Ishikawa (cell line): ENCODE data around the gene S100A16.

Experiments used
- CEBPB ChIP-seq: IDR thresholded peaks from 2 replicates; pipeline ENCODE4 v1.6.1; 2012
- CREB1 ChIP-seq: IDR thresholded peaks from 2 replicates; pipeline ENCODE4 v1.6.1; 2012; ENCODE audit warnings: low read depth
- EGR1 ChIP-seq: IDR thresholded peaks from 2 replicates; pipeline ENCODE4 v1.6.1; 2012
- EP300 ChIP-seq: IDR thresholded peaks from 2 replicates; pipeline ENCODE4 v1.6.1; 2012; ENCODE audit warnings: borderline replicate concordance
- FOXM1 ChIP-seq: IDR thresholded peaks from 2 replicates; pipeline ENCODE4 v1.6.1; 2012; ENCODE audit warnings: low read depth, borderline replicate concordance
- NFIC ChIP-seq: IDR thresholded peaks from 2 replicates; pipeline ENCODE4 v1.6.1; 2012
- RAD21 ChIP-seq: IDR thresholded peaks from 2 replicates; pipeline ENCODE4 v1.6.1; 2012; ENCODE audit warnings: low read depth
- TAF1 ChIP-seq: IDR thresholded peaks from 2 replicates; pipeline ENCODE4 v1.6.1; 2012; ENCODE audit warnings: low read depth, mild to moderate bottlenecking
- TCF12 ChIP-seq: IDR thresholded peaks from 2 replicates; pipeline ENCODE4 v1.6.1; 2012; ENCODE audit warnings: low read depth
- TEAD4 ChIP-seq: IDR thresholded peaks from 2 replicates; pipeline ENCODE4 v1.6.1; 2012
- YY1 ChIP-seq: IDR thresholded peaks from 2 replicates; pipeline ENCODE4 v1.6.1; 2012; ENCODE audit warnings: low read depth
- ZBTB7A ChIP-seq: IDR thresholded peaks from 2 replicates; pipeline ENCODE4 v1.6.1; 2012; ENCODE audit warnings: low read depth
- TF ChIP-seq, protein P1 (sequence below): IDR thresholded peaks from 2 replicates; pipeline ENCODE4 v1.6.1; 2012
- TF ChIP-seq, protein P2 (sequence below): IDR thresholded peaks from 2 replicates; pipeline ENCODE4 v1.6.1; 2012
- TF ChIP-seq, protein P3 (sequence below): IDR thresholded peaks from 2 replicates; pipeline ENCODE4 v1.6.1; 2012; ENCODE audit warnings: low read depth, mild to moderate bottlenecking

The S100A16 gene

DNA sequence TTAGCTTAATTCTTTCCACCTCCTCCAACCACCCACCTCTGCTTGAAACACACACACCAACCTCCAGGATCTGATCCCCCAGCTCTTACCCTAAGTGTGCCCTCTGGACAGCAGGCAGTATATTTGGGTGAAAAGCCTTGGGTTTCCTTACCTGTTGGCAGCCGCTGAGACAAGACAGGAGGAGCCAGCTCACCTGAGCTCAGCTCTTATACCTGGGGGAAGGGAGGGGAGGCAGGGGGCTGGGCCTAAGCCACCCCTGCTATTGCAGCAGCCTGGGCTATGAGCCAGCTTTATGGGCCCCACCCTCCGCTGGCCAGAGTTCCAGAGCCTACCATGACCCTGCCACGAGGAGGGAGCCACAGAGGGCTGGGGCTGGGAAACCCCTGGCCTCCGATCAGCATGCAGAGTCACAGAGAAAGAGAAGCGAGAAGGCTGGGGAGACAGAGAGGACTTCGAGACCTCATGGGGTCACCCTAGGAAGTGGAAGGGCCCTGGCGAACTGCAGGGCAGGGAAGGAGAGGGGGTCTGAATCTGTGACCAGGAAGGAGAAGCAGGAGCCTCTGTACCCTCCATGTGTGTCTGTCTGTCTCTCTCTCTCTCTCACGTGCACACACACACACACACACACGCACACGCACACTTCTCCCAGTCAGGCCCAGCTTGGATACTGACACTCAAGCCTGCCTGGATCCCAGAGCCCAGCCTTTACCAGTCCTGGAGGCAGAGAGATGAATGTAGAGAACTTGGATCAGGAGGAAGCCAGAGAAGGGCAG, 3.4 kb upstream of the S100A16 start, which contains the start of gene S100A14:
Gene S100A14, minus strand, starts transcription at position 182 of the 773 bp plus-strand sequence. CDS start 467 bp downstream, outside the sequence.
- TF ChIP-seq, protein P1, sequence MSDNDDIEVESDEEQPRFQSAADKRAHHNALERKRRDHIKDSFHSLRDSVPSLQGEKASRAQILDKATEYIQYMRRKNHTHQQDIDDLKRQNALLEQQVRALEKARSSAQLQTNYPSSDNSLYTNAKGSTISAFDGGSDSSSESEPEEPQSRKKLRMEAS, result peak; percentile 78
- peak; percentile 80 for TF ChIP-seq NFIC
- TF ChIP-seq, protein P2, sequence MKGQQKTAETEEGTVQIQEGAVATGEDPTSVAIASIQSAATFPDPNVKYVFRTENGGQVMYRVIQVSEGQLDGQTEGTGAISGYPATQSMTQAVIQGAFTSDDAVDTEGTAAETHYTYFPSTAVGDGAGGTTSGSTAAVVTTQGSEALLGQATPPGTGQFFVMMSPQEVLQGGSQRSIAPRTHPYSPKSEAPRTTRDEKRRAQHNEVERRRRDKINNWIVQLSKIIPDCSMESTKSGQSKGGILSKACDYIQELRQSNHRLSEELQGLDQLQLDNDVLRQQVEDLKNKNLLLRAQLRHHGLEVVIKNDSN, result no peak
- peak; percentile 30; the same call in 1 of the 2 replicates for TF ChIP-seq TAF1
- TF ChIP-seq FOXM1, result no peak
- TF ChIP-seq TCF12, result no peak
- TF ChIP-seq YY1, result no peak
- TF ChIP-seq CEBPB, result peak; percentile 84
- peak; percentile 4; the same call in 1 of the 2 replicates for TF ChIP-seq RAD21
- TF ChIP-seq, protein P3, sequence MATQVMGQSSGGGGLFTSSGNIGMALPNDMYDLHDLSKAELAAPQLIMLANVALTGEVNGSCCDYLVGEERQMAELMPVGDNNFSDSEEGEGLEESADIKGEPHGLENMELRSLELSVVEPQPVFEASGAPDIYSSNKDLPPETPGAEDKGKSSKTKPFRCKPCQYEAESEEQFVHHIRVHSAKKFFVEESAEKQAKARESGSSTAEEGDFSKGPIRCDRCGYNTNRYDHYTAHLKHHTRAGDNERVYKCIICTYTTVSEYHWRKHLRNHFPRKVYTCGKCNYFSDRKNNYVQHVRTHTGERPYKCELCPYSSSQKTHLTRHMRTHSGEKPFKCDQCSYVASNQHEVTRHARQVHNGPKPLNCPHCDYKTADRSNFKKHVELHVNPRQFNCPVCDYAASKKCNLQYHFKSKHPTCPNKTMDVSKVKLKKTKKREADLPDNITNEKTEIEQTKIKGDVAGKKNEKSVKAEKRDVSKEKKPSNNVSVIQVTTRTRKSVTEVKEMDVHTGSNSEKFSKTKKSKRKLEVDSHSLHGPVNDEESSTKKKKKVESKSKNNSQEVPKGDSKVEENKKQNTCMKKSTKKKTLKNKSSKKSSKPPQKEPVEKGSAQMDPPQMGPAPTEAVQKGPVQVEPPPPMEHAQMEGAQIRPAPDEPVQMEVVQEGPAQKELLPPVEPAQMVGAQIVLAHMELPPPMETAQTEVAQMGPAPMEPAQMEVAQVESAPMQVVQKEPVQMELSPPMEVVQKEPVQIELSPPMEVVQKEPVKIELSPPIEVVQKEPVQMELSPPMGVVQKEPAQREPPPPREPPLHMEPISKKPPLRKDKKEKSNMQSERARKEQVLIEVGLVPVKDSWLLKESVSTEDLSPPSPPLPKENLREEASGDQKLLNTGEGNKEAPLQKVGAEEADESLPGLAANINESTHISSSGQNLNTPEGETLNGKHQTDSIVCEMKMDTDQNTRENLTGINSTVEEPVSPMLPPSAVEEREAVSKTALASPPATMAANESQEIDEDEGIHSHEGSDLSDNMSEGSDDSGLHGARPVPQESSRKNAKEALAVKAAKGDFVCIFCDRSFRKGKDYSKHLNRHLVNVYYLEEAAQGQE, result no peak
- TF ChIP-seq ZBTB7A, result 0 out of 2 replicates have a peak, but pooled peaks have one; percentile 45

GRCh38 chr1:153615406-153615805, 2.5 kb upstream of the S100A16 start:
- TF ChIP-seq, protein P3, result no peak
- TF ChIP-seq, protein P1, result no peak
- no peak for TF ChIP-seq ZBTB7A
- TF ChIP-seq EP300, result no peak
- no peak for TF ChIP-seq NFIC

GRCh38 chr1:153614906-153615305, 2.0 kb upstream of the S100A16 start:
- TF ChIP-seq TEAD4 (no peak), ZBTB7A (no peak), CREB1 (no peak), RAD21 (no peak), TAF1 (no peak), YY1 (no peak), EGR1 (no peak), TCF12 (no peak), EP300 (no peak), NFIC (no peak), FOXM1 (no peak), CEBPB (no peak)
- TF ChIP-seq, protein P3, result no peak
- TF ChIP-seq, protein P1, result no peak
- TF ChIP-seq, protein P2, result no peak

- TF ChIP-seq EP300 (no peak), TAF1 (no peak), CREB1 (no peak), RAD21 (no peak), FOXM1 (no peak), CEBPB (no peak), NFIC (no peak), YY1 (no peak)
- TF ChIP-seq, protein P3, result no peak
These were observed 1.4 kb upstream of the S100A16 start for GRCh38 chr1:153614189-153614900.
